Progenitor cell of endocrine pancreas (in vitro differentiated cells): ENCODE results near the gene GASK1B. TPM values are rescaled to one million over a fixed set of nuclear protein-coding genes. Genes with fewer than 3 reads are reported as not detected.

ENCODE experiments used
- DNase-seq: peaks from one replicate; pipeline ENCODE4 v3.0.0; 2021; ENCODE audit warnings: low spot score; ENCODE audit not compliant: unreplicated experiment
- H3K27ac Mint-ChIP-seq: 2 replicates; pipeline ENCODE4 v1.8.0; 2021; ENCODE audit warnings: mild to moderate bottlenecking, moderate library complexity, mixed read lengths
- H3K27me3 Mint-ChIP-seq: 2 replicates; pipeline ENCODE4 v1.8.0; 2021; ENCODE audit warnings: mixed read lengths
- H3K36me3 Mint-ChIP-seq: 2 replicates; pipeline ENCODE4 v1.8.0; 2022; ENCODE audit warnings: mixed read lengths; ENCODE audit not compliant: insufficient read depth
- H3K4me1 Mint-ChIP-seq: 2 replicates; pipeline ENCODE4 v1.8.0; 2021; ENCODE audit warnings: low read depth, mixed read lengths
- H3K4me3 Mint-ChIP-seq: 2 replicates; pipeline ENCODE4 v1.8.0; 2021; ENCODE audit warnings: low read depth, mild to moderate bottlenecking, moderate library complexity, mixed read lengths
- H3K9me3 Mint-ChIP-seq: 2 replicates; pipeline ENCODE4 v1.8.0; 2021; ENCODE audit warnings: low read depth, mixed read lengths
- total RNA-seq: library from RNA; stranded (reverse); gene quantifications from 2 replicates; pipeline ENCODE4 v1.2.1, GENCODE V29; 2021
- TF ChIP-seq, protein P1 (sequence below): fragments of 200-600 bp; sonication (generic); IDR thresholded peaks from one replicate; pipeline ENCODE4 v1.5.0; 2021; ENCODE audit warnings: antibody characterized with exemption, mild to moderate bottlenecking; ENCODE audit not compliant: unreplicated experiment

Gene GASK1B
- total RNA-seq, 1 donor from 2014 or later: 15.3 TPM

DNA sequence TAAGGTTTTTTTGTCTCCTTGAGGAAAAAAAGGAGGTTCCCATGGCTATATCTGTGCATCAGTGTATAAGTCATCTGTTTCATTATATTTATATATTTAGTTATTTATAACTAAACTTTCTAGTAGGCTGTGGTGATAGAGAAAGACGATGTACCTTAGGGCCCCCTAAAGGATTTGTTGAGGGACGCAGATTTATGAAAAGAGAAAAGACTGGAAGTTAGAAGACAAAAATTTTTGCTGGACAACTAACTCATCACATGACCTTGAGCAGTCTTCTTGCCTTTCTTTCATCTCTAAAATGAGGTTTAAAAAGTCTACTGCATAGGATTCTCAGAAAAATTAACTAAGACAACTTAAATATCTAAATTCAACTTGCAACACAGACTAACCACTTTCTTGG lies 6.1 kb downstream of the GASK1B start:
- no peak for DNase-seq
- H3K36me3 Mint-ChIP-seq: peaks cover 2% of the 10 kb centered on the region
- no peaks in the 10 kb centered on the region for H3K27me3 Mint-ChIP-seq
- peaks cover 19% of the 10 kb centered on the region for H3K4me1 Mint-ChIP-seq
- TF ChIP-seq, protein P1, sequence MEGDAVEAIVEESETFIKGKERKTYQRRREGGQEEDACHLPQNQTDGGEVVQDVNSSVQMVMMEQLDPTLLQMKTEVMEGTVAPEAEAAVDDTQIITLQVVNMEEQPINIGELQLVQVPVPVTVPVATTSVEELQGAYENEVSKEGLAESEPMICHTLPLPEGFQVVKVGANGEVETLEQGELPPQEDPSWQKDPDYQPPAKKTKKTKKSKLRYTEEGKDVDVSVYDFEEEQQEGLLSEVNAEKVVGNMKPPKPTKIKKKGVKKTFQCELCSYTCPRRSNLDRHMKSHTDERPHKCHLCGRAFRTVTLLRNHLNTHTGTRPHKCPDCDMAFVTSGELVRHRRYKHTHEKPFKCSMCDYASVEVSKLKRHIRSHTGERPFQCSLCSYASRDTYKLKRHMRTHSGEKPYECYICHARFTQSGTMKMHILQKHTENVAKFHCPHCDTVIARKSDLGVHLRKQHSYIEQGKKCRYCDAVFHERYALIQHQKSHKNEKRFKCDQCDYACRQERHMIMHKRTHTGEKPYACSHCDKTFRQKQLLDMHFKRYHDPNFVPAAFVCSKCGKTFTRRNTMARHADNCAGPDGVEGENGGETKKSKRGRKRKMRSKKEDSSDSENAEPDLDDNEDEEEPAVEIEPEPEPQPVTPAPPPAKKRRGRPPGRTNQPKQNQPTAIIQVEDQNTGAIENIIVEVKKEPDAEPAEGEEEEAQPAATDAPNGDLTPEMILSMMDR: no peak
- no peaks in the 10 kb centered on the region for H3K9me3 Mint-ChIP-seq
- no peak overlapping the region for H3K27ac Mint-ChIP-seq
- no peak overlapping the region for H3K4me3 Mint-ChIP-seq

DNA sequence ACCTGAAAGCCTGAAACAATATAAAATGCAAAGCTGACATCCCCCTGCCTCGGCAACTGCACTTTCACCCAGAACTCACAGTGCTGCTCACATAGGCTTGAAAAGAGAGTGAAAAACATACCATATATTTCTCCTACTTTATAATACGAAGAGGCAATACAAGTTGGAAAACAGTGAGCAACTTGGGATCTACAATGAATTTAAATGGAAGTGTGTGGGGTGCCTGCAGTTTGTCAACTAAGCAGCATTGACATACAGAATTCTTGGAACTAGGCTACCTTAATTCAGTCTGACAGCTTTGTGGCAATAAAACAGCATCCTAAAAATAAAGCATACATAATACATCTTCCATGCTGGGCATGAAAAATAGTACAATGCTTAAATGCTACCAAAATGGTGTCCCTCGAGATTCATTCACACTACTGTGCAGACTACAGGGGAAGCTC lies 8.0 kb downstream of the GASK1B start:
- peaks cover 16% of the 10 kb centered on the region for H3K4me1 Mint-ChIP-seq
- H3K9me3 Mint-ChIP-seq: no peaks in the 10 kb centered on the region
- no peak overlapping the region for H3K4me3 Mint-ChIP-seq
- H3K36me3 Mint-ChIP-seq: no peaks in the 10 kb centered on the region
- H3K27me3 Mint-ChIP-seq: no peaks in the 10 kb centered on the region
- TF ChIP-seq, protein P1: no peak
- DNase-seq: no peak
- peak overlapping the region; percentile 60 for H3K27ac Mint-ChIP-seq

DNA sequence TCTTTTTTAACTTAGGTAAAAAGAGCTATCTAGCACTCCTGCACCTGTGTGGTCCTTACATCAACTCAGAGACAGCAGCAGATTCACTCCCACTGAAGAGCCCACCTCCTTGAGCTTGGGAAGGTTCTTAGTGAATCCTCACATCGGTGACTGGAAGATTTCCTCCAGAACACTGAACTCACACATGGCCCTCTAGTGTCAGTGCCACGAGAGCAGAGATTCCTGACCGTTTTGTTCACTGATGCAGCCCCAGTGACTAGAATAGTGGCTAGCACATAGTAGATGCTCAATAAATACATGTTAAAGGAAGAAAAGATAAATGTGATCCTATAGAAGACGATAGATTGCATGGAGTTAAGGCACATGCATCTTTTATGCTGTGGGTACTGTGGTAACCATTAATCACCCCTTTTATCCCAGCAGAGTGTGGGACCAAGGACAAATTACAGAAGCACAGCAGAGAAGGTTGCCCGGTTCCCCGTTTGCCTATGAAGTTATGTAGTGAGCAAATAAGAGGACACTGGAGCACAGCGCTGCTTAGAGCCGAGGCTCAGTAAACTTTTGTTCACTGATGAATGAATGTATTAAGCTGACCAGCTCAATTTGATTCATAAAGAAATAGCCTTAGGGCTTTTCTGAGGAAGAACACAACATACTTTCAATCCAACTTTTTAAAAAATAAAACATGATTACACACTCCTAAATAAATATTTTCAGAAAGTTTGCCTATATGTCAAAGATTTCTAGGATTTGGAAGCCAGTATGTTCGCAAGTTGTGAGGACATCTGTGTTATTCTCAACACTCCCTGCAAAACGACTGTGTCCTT lies 8.7 kb downstream of the GASK1B start:
- DNase-seq: no peak
- Mint-ChIP-seq H3K27me3 (no peaks in the 10 kb centered on the region), H3K36me3 (no peaks in the 10 kb centered on the region), H3K4me1 (peaks cover 16% of the 10 kb centered on the region), H3K9me3 (no peaks in the 10 kb centered on the region), H3K4me3 (no peak overlapping the region), H3K27ac (peak overlapping the region; percentile 60)
- TF ChIP-seq, protein P1: no peak

DNA sequence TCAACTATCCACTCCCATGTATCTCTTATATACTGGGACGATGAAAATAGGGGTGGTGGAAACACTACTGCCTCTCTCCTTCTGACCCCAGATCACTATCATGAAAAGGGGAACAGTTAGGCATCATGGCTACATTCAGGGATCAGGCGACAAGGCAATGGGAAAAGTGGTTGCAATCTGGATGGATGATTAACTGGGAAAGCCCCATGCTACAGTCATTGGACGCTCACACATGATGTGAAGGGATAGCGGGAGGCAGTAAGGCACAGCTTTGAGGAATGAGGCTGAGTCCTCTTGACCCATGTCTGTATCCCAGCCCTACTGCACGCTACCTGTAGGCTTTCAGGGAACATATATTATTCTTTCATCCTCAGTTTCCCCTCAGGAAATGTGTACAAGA lies 10.2 kb downstream of the GASK1B start:
- no peak for DNase-seq
- no peaks in the 10 kb centered on the region for H3K27me3 Mint-ChIP-seq
- H3K4me1 Mint-ChIP-seq: peaks cover 21% of the 10 kb centered on the region
- H3K36me3 Mint-ChIP-seq: no peaks in the 10 kb centered on the region
- no peak overlapping the region for H3K4me3 Mint-ChIP-seq
- TF ChIP-seq, protein P1: no peak
- no peaks in the 10 kb centered on the region for H3K9me3 Mint-ChIP-seq
- no peak overlapping the region for H3K27ac Mint-ChIP-seq

DNA sequence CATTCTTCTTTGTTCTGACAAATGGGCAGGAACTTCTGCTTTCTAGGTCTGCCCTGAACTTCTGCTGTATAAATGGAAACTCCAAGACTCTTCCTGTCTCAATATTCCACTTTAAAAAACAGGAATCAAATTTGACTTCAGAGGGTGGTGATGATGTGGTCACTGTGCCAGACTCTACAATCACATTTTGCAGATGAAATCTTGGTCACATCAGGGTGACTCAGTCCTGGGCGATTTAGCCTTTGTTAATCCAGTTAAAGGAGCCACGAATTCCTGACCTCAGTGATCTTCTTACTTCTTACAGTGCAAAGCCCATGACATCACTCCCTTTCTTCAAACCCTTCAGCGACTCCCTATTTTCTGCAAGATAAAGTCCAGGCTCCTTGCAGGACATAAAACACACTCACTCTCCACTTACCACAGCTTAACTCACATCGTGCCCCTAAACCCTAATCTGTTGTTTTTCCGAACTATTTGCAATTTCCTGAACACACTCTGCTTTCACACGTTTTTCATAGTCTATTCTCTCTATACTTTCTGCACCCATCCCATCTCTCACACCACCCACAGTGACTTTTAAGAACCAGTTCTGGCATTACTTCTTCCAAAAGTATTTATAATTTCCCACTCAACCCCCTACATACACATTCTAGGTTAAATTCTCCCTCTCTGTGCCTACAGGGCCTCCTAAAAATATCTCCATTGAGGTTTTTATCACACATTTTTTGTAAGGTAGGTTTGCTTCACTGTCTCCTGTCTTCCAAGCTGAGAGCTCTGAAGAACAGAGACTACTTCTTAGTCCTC lies 11.1 kb downstream of the GASK1B start:
- DNase-seq: no peak
- Mint-ChIP-seq H3K36me3 (no peaks in the 10 kb centered on the region), H3K4me3 (no peak overlapping the region), H3K9me3 (no peaks in the 10 kb centered on the region), H3K27ac (peak overlapping the region; percentile 43), H3K27me3 (no peaks in the 10 kb centered on the region), H3K4me1 (peaks cover 29% of the 10 kb centered on the region)
- TF ChIP-seq, protein P1: no peak
